CD4-positive, alpha-beta T cell treated with Interleukin-15 for 4 hours (primary cell): ENCODE results near the gene HEPACAM2.

Source experiments
- DNase-seq: peaks from one replicate; pipeline ENCODE4 v3.0.0-alpha.2; 2020; ENCODE audit warnings: low spot score

The HEPACAM2 gene

DNA sequence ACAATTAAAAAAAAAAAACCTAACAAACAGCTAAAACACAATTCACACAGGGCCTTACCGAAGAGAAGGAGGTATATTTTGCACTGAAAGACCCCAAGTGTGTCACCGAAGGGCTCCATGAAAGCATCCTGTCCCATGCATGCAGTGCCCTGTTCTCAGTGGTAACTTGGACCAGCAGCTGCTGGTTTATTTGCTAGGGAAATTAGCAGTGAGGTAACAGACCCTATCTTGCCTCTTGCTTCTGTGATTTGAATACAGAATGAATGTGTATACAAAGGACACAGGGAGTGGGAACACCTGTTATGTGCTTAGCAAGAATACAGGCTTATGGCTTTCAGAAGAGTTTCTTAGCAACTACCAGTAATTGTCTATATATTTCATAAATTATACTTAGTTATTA is at the start of gene HEPACAM2:
Gene HEPACAM2, minus strand, starts transcription at position 160 of the 400 bp plus-strand sequence.
- no peak for DNase-seq

DNA sequence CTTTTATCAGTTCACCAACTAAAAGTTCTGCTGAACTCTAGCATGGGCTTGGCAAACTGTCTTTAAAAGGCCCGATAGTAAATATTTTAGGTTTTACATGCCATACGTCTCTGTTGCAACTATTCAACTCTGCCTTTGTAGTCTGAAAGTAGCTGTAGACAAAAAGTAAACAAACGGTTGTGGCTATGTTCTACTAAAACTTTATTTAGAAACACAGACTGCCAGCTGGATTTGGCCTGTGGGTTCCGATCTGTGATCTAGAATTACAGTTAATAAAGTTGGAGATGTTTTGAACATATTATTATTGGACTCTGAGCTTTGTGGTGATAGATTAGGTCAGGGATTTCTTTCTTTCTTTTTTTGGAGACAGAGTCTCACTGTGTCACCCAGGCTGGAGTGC is 39.0 kb upstream of the HEPACAM2 start:
- no peak for DNase-seq

DNA sequence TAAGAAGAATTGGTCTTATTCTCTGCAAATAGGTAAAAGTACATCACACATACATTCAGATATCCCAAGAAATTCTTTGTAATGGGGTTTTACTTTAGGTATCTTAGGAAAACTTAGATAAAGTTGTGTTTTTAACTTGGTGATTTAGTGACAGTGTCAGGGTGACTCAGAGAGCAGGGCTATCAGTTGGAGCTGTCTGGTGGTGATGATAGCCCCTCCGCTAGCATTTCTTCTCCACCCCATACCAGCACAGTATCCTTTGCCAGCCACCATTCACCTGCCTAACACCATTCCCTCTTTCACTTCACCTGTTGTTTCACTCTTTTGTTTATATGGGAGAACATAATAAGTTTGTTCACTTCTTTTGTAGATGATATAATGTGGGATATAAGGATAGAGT is 36.3 kb upstream of the HEPACAM2 start:
- no peak for DNase-seq

DNA sequence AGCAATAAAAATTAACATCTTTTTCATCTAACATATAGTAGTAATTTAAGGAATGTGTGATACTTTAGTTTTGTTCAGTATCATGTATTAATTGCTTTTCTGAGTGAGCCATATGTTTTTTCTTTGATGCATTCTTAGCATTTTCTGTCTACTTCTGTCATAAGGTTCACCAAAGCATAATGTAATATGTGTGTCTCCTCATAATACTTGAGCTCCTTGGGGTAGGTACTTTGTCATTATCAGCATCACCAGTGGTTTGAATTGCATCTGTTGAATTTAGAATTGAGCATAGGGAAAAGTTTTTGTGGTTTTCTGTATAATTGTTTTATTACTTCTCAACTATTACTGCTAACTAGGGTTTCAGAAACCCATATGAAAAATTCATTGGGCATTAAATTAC is 32.4 kb upstream of the HEPACAM2 start:
- DNase-seq = no peak

DNA sequence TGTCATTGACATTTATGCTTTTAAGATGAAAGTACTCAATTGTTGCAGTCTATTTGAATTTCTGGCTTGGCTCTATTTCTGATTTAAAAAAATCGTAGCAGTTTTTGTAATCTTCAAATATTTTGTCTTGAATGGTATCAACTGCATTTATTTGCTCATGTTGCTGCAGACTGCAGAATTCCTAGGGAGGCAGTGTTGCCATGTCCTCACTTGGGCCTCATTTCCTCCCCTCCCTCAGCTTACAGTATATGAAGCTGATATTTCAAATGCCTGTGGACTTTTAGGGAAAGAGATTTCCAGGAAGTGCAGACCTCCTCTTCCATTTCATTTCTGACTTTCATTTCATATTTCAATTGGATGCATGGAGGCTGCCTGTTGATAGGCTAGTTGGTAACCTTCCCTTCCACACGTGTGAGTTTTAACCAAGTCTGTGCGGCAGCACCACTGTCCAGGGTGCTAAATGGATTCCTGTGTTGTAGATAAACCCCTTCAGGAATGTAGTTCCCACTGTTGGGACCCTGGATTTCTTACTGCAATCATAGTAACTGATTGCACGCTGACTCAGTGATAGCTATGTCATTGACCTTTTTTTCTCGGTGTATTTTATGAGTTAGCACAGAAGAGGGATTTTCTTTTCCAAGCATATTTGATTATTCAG is 23.4 kb upstream of the HEPACAM2 start:
- no peak for DNase-seq

DNA sequence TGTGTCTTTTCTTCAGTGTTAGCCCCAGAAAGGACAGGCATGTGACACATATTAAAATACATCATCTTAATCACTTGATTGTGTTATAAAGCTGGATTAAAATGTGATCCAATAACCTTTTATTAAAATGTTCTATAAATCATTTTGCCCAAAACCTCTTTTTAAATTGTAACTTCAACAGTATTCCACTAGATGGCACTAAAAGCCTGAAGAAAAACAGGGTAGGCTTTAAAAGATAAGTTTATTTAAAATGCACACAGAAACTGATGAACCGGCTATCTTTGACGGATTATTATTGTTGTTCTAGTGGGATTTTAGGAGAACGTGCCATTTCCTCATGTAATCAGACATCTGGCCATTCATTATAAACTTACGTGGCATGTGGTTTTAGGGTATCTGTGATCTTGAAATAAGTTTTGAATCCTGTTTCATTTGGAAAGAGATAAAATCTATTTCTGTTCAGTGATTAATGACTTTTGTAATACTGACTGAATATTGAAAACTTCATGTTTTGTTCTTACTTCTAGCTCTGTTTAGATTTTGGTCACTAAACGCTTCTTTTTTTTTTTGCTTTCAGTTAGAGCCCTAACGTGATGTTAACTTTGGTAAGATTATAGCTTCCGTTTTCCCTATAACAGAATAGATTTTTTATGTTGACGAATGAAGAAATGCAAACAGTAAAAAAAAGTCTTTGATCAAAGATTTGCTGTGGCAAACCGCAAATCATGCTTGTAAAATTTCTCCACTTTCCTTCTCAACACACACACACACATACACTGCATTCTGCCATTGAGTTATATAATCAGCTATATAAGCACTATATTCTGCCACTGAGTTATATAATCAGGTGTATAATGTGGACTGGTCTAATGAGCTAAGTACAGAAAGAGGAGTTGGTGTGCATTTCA is 19.5 kb upstream of the HEPACAM2 start:
- peak; percentile 45 for DNase-seq

DNA sequence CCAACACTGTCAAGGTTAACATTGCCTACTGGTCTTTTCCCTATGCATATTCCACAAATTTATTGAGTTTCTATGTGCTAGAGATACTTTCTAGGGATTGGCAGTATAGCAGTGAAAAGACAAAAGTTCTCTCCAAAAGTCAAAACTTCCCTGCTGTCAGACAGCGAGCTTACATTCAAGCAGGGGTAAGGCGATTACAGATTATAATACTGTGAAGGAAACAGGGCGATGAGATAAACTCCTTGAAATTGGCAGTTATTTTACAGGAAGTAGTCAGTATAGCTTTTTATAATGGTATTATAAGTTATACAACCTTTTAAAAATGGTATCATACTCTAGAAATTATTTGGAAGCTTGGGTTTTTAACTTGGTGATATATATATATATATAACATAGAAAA is 15.8 kb upstream of the HEPACAM2 start:
- DNase-seq = no peak

DNA sequence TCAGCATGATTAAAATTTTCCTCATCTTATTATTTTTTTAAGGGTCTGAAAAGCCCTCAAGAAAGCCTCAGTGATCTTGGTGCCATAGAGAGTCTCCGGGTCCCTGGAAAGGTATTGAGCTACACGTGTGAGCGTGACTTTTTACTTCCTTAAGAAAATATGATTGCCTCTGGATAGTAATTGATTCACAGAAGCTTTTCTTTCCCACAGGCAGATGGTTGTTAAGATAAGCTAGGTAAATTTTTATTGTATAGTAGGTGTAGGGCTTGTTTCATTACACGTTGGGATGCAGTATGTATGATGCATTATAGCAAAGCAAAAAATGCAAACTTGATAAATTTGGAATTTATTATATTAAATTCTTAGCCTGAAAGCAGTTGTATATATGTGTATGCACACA is 13.6 kb upstream of the HEPACAM2 start:
- DNase-seq = no peak

DNA sequence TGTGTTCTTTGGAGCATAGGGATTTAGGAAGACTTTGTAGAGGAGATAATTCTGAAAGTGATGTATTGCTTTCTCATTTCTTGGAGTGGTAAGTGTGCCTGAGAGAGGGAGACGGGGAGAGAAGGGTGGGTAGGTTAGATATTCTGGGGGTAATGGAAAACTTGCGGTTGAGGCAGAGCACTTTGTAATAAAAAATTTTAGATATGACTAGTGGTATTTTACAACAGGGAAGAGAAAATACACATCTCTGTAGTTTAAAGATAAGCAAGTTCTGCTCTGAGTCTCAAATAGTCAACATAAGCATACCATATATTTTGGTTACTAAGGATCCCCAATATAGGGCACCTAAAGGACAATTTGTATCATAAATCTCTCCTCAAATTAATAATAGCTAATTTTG is 12.5 kb upstream of the HEPACAM2 start:
- DNase-seq = no peak

DNA sequence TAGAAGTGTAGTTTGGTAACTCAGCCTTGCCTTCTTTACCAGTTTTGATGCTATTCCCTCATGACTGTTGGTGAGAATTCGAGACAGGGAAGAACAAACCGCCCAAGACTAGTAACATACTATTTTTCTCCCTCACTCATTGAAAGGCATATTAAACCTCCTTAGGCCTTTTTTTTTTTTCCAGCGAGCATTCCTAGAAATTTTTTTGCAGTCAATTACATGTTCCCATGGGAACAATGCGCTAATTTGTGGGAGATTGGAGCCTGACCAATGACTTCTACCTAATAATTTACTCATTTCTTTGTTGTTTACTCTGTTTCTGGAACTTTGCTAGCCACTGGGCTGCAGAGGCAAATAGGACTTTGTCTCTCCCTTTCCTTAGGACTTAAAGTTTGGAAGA is 11.9 kb upstream of the HEPACAM2 start:
- no peak for DNase-seq

DNA sequence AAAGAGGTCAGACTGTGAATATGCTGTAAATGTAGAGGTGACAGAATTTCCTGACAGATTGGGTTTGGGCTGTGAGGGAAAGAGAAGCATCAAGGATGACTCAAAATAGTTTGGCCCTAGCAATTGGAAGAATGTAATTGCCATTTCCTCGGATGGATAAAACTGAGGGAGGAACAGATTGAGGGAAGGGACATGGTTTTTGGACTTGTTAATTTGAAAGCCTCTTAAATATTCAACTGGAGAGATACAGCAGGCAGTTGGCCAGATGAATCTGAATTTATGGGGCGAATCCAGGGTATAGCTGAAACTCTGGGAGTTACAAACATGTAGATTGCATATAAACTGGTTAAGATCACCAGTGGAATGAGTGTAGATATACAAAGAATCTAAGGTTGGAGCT is 9.3 kb upstream of the HEPACAM2 start:
- no peak for DNase-seq

DNA sequence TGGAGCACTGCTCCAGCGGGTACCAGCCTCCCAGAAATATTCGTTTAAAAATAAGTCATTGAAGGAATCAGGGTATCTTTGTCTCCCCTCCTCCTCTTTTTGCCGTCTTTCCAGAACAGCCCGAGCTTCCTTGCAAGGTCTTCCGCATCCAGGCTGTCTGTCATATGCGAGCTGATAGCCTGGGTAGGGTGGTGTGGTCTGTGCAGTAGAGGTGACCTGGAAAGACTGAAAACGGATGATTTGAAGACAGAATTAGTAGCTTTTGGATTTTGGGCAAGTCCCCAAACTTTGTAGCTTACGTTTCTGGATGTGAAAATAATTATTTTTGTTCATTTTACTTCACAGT is 6.4 kb upstream of the HEPACAM2 start:
- DNase-seq = no peak

DNA sequence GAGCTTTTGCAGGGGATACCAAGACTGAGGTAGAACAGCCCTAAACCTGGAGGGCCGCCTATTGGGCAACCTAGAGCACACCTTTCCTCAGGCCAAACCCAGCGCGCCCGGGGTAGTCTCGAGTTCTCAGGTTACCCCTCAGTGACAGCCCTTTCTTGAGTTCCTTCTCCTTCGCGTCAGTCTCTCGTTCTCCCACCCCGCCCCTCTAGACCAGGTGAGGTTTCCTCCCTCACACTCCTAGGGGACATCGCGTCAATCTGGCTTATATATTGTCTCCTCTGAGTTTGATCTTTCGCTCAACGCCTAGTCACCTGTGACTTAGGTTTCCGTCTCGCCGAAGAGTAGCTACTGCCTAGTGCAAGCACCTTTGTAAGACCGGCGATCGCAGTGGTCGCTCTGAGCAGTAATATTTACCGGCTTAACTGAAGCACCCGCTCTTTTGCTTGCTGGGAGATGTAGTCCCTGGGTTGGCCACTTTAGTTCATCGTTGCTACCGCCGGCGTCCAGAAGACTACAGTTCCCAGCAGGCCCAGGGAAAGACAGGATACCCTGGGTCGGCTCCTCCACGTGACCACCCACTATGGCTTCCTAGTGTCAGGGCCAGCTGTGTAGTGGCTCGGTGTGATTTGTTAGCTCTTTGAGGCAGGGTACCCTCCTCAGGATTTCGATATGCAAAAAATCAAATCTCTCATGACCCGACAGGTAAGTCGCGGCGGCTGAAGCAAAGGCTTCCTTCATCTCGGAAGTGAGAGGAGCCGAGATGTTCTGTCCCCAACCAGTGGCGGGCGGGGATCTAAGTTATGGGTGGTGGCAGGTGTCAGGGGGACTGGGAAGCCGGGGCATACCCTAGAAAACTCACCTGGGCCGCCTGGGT is 5.8 kb upstream of the HEPACAM2 start, which contains the start of gene VPS50:
Gene VPS50, plus strand, starts transcription at position 568 of the 874 bp plus-strand sequence. Its CDS starts 102 bp downstream, at position 670.
- DNase-seq = peak; percentile 98

DNA sequence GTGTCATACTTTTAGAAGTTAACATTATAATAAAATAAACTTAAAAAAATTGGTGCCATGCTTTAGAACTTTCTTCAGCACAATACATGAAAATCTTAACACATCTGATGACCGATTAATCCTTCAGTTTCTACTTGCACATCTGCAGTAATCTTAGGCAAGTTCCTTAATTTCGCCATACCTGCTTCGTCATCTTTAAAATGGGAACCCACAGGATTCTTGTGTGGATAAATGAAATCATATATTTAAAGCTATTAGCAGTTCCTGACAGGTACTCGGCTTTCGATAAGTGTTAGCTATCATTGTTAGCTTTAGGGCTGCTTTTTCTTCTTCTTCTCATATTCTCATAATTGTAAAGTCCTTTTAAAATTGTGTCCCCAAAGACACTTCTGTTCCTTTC is 5.0 kb upstream of the HEPACAM2 start:
- no peak for DNase-seq

DNA sequence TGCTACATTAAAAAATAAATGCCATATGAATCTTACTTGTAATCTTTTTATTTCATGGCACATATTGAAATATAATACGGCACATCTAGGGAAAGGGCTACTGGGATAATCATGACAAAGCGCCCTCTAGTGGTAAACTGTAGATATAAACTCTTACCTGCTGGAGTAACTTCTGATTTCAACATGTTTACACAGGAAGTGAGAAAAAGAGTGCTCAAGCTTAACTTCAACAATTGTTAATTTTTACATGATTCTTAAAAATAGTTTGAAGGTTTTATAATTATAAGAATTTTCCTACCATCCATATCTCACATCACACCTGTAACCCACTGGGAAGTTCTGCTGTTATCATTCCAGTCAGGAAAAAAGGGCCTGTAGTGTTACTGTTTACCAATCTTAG is 2.0 kb upstream of the HEPACAM2 start:
- peak; percentile 81 for DNase-seq

DNA sequence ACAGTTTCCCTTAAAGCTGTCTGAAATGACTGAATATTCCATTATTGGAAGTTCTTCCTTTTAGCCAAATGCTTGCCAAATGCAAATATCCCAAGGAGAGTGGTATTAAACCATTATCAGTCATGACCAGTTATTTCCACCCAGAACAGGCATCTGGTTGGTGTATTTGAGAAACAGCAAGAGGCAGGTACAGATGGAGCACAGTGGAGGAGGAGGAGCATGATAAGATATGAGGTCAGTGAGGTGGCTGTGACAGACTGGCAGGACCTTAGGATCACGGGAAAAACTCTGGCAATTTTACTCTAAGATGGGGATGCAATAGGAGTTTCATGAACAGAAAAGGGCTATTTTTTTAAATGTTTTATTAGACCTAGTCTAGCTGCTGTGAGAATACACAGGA is 6.4 kb downstream of the HEPACAM2 start:
- no peak for DNase-seq

DNA sequence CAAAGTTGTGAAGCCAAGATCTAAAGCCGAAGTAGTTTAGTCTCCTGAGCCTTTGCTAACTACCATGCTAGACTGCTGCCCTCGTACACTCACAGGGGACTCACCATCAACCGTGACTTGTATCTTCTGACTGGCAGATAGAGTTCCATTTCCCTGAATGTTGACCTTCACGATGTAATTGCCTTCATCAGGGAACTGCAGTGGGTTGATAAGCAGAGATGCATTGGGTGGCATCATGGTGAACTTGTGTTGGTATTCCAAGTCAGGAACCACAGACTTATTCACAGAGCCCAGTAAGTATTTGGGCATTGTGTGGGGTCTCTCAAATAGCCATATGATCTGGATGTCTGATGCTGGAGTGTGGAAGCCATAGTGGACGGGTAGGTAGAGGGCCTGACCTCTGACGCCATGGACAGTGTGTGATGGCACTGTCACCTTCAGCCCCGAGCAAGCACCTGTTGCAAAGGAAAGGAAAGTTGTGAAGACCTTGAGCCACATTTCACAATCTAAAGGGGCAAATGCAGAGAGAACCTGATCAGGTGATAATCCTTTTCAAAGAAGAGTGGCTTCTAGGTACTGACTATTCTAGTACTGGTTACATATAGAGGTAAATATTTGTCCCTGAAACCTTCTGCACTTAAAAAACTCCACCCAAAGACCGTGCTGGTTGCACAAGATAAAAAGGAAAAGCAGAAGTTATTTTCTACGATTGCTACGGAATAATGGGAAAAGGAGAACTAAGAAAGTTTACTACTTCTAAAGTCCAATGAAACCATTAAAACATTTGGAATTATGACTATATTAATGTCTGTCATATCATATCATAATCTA is 7.1 kb downstream of the HEPACAM2 start:
- no peak for DNase-seq

DNA sequence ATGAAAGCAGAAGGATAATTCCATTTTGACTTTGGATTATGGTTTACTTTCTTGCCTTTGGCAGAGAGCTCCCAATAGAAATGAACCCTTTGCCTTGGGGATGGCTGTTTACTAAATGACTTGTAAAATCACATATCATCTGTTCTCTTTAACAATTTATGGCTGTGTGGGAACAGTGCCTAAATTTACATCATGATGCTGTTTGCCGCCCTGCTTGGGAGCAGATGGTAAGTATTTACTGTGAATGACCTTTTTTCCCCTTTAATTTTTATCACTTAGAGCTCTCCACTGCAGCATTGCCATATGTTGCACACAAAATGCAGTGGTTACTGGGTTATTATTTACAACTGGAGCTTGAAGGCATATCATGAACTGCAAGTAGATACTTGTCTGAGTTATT is 13.4 kb downstream of the HEPACAM2 start:
- no peak for DNase-seq

DNA sequence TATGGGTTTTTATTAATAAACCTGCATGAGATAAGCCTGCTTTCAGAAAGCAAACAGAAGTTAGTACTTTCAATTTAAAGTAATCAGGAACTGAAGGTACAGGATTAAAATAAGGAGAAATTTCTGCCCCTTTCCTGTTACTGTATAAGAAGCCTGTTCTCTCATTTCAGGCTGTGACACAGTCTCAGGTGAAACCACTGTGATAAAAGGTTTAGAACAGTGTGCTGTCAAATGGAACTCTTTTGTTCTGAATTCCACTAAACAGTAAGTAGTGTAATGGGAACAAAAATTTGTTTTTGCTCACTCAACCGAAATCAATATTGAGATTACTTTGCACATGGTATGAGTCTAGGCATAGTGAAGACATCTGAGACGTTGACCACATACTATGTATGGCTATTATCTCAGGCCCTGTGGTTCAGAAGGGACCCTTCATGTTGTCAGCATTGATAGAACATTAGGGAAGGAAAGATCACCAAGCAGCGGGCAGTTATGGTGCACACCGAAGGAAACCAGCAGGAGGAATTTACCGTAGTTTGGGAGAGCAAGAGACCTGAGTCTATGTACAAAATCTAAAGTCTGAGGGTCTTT is 14.9 kb downstream of the HEPACAM2 start:
- no peak for DNase-seq

DNA sequence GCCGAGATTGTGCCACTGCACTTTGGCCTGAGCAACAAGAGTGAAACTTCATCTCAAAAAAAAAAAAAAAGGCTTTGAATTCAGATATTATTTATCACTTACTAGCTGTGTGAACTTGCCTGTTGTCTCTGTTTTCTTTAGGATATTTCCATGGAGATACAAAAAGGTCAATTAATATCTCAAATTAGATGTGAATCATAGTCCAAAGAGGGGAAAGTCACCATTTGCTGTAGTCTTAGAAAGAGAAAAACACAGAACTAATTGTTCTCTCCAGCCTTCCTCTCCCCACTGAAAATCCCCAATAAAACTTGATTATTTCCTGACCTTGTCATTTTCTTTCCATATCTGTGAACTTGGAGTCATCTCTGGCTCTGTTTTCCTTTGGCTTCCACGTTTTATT is 21.2 kb downstream of the HEPACAM2 start:
- no peak for DNase-seq

DNA sequence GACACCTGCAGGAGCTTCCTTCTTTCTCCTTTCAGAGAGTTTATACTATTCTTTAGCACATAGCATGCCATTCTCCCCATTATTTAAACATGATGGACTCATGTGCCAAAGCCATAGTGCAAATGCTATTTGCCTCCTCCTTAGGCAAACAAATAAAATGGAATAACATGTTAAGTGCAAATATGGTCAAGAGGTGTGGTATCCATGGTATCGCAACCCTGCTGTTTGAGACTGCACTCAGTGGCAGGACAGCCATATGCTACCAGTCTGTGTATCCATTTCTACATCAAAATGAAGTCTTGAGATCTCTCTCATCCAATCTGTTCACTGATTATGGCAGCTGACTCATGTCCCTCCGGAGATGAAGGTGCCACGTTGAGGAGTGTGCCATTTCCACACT is 22.8 kb downstream of the HEPACAM2 start:
- no peak for DNase-seq
